Activated naive CD4-positive, alpha-beta T cell (primary cell): Measurements from ENCODE around the gene PTPRM.

ENCODE experiments used
- DNase-seq, 4 experiments: peaks; one replicate each; lab custom pipeline; 2025; lab: John Stamatoyannopoulos, UW

Gene PTPRM

DNA sequence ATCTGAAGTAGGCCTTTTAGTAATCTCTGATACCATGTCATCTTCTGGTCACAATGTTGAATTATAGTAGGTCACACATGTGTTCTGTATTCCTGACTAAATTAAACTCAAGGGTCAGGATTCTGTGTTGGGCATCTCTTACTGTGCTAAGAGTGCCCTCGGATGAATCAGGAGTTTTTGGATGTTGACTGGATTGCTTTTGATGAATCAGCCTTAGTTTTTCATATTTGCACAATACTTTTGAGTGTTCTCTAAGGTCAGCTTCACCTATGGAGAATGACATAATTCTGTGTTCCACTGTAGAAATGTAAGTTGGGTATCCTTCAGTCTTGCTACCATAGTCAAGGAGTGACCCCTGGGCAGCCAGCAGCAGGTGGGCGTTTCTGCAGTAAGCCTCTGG lies 190.1 kb downstream of the PTPRM start:
- no peak for DNase-seq

DNA sequence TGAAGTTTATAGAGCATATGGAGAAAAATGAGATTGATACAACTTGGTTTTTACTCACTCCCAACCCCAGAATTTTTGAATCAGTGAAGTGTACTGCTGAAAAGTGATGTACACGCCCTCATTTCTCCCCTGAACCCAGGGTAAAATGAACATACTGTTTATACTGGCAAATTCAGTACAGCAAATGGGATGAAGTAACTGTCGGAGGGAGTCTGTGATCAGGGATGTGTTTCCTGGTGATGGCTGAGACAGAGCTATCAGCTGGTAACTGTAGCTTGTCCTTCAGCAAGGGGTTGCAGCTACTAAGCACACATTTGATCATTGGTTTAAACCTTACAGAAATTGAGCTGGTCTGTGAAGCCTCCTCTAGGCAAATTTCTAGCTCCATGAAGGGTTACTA lies 191.6 kb downstream of the PTPRM start:
- no peak for DNase-seq

DNA sequence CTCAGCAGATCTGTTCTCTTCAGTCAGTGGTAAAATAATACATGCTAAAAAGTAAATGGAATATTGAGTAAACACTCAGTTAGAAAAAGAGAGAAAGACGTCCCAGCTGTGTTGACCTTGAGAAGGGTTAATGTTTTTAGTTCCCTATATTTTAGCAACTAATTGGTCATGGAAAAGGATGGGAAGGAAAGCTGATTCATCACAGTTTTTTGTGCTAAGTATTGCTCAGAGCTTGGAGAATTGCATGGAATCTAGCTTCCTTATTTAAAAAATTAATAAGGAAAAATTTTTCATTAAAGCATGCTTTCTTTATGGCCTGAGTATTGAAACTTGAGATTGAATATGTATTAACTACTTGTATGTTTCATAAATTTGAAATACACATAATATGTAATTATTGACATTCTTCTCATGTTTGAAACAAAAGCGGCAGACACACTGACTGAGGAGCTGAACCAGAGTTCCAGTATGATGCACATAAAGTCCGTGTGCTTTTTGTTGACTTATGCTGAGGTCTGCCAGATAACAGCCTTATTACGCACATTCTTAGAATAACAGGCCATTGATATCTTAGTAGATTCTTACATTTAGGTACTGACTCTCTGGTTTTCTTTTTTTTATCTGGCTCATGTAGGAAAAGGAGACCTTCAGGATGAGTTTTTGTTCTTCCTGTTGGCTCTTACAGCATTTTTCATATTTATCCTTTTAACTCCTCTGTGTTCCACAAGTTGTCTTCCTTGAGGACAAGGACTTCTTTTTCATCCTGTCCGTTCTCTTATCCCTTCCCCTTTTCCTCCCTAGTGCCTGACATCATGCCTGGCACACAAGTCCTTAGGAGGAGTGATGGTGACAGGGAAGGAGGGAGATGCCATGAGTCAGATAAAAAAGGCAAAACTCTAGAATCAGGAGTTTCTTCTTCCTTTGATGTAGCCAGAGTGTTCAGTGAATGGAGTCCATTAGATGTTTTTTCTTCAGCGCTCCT lies 194.1 kb downstream of the PTPRM start:
- no peak for DNase-seq

DNA sequence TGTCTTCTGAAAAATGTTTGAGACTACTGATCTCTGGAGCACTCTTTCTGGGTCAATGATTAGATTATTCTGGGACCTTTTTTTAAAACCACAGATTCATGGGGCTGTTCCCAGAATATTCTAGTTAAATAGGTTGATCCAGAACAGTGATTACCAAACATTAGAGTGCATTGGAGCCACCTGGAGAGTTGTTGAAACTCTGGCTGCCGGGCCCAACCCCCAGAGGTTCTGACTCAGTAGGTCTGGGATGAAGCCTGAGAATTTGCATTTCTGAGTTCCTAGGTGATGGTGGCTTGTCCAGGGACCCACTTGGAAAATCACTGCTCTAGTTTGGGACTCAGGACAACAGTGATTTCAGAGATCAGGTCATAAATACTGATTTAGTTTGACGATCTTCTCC lies 197.3 kb downstream of the PTPRM start:
- DNase-seq, result no peak

DNA sequence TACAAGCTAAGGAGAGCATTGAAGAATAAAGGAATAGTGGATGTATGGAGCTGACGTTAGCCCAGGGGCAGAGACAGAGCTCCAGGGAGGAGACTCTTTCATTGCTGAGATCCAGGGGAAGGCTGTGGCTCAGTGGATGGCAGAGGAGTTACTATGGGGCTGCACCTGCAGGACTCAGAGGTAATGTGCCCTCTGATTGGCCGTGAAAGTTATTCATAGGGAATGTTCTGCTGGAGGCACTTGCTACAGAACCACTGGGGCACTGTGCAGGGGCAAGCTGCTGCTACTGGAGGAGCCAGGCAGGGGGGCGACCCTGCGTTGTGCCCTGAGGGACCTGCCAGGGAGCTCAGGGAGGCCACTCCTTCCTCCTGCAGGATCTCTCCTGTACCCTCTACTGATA lies 199.2 kb downstream of the PTPRM start:
- no peak for DNase-seq

DNA sequence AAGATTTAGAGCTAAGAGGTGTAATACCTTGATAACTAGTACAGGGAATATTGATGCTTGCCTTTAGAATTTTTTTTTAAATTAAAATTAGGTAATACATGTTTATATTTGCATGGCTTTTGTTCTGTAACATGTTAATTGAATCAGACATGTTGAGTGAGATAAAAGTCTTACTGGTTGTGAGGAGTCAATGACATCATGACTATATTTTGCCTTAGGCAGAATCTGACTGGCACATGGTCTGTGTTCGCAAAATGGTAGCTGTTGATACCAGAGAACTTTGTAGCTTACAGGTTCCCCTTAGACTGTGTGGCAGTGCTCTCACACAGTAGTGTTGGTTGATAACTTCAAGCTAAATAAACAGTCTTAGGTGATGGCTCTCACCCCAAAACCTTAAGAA lies 199.7 kb downstream of the PTPRM start:
- DNase-seq, result no peak

DNA sequence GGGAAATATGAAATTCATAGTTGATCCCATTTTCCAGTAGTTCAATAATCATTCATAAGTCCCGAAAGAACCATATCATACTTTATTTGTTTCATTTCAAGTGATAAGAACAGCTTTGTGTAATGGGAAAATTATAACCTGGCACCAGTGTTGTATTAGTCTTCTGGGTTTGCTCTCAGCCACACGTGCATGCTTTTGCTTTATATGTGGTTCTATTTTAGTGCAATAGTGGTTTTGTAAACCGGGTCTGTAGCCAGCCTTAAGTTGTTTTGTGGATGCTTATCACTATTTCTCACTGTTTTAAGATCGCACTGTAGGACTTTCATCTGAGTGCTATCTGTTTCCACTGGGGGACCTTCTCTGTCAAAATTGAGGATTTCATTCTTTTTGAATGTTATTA lies 203.8 kb downstream of the PTPRM start:
- no peak for DNase-seq

DNA sequence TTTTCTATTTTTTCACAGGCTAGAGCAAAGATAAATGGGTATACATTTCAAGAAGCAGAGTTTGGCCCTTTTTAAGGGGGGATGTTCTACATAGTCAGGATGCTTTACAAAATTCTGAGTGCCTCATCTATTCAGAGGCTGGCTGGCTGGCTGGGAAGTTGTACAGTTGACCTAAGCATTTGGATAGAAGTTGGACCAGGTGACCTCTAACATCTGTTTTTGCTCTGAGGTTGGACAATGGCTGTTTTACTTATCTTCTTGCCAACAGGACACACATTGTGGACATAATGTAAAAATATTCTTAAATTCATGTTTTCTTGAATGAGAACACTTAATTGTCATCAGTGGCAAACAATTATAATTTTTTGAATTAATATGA lies 205.4 kb downstream of the PTPRM start:
- no peak for DNase-seq

DNA sequence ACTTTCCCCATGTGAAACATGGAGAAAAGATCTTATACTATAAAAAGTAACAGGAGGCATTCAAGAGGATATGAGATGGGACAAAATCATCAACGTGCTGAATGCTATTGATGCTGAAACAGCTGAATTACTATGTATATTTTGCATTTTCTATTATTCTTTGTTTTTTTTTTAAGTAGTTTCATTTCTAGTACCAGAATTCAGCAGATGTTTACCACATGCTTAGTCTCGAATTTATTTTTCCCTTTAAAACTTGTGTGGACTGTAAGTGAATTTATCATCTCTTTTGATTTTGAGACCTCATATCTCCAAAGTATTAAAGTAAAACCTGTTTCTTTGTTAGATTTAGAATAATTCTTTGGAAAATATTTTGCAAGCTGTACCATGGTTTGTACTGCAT lies 205.8 kb downstream of the PTPRM start:
- DNase-seq, result no peak

DNA sequence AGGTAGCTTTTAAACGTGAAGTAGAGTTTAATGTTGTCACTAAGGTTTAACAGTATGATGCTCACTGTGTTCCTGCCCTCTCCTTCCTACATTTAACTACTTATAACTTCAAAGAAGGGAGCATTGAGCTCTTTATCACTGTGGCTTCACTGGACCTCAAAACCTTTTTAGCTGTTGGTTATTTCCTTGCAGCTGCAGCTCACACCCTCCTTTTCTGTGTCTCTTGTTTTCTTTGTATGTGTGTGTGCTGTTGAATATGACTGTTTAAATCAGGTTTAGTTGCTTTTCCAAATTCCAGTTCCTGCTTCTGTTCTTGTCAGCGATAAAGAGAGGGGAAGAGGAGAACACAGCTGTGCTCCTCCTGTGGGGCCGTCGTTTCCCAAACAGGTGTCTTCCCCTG lies 208.0 kb downstream of the PTPRM start:
- no peak for DNase-seq

DNA sequence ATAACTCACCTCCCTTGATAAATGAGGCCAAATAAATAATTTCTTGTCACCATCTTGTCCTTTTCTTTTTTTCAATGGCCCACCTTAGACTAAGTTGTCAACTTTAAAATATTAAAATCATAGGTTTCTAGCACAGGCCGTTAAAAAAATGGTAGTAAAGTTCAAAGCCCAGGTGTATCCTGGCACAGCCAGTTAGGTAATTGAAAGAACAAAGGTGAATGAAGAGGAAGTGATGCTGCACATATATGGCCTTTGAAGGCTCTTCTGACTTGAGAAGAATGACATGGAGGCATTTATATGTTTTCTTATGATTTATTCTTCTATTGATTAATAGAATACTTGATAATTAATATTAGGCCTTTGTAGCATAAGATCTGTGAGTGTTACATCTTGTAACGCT lies 208.7 kb downstream of the PTPRM start:
- no peak for DNase-seq

DNA sequence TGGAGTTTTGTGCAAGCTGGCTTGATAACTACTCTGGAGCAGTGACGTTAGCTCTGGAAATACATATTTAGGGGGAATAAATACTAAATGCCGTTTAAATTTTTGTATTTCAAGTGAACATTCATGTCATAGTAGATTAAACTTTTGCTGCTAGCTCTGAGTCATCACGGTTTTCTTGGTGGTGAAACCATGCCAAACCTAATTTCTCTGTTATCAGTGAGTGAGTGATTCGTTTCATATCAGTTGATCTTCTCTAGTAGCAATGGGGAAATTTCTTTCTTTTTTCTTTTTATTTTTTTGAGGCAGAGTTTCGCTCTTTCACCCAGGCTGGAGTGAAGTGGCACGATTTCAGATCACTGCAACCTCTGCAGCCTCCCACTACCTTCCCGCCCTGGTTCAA lies 211.1 kb downstream of the PTPRM start:
- no peak for DNase-seq

DNA sequence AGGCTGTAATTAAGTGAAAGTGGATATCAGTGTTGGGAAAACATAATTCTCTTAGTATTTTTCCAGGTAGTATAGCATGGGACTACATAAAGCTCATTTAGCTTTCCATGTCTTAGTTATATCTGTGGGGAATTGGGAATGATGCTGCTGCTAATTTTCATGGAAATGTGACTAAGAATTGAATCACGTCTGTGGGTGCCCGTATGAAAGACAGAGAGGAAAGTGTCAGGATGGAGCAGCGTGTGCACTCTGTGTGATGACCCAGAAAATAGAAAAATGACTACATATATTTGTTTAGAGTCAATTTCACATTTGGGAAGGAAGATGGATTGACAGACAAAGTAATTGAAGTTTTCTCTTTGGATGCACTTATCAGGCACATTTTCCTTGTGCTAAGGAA lies 212.1 kb downstream of the PTPRM start:
- no peak for DNase-seq

DNA sequence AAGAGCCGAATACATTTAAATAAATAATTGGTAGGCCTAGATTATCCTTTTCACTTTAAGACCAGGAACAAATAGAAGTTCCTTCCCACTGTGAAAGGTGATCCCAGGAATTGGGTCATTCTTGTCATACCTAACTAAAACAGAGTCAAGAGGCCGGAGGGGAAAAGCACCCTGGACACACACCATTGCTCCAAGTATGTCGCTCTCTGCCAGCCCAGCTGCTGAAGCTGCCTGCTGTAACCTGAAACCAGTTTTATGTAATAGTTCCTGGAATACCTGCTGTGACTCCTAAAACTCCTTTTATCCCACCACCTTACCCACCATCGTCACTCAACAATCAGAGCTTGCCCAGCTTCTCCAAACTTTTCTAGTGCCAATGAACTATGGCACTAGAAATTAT lies 217.1 kb downstream of the PTPRM start:
- no peak for DNase-seq

DNA sequence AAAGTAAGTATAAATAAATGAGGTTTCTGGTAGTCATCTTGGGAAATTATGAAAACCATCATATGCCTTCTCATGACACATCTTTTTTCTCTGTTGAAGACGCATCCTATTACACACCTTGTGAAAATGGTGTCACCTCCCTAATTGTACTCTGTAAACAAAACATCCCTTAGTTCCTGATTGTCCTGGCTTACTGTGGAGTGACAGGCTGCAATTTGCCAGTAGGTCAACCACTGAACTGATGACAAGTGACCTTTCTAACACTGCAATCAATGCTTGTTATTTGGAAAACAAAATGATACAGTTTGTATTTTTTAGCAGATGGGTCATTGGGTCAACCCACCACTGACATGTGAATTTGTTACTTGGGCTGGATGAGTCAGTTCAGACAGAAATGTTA lies 219.5 kb downstream of the PTPRM start:
- DNase-seq, result no peak

DNA sequence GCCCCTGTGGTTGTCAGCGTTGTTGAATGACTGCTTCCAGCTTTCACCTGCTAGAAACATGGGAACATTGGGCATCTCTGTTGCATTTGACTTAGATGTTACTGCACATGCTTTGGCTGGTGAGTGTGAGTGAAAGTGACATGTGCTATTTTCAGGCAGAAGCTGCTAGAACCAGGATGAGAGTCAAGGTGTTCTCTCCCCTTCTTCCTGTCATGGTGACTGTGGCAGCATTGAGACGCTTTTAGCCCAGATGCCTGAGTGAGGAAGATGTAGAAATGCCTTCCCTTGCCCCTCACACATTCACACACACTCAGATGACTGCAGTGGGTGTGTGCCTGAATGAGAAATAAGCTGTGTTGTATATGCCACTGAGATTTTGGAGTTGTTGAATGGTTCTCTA lies 220.2 kb downstream of the PTPRM start:
- no peak for DNase-seq

DNA sequence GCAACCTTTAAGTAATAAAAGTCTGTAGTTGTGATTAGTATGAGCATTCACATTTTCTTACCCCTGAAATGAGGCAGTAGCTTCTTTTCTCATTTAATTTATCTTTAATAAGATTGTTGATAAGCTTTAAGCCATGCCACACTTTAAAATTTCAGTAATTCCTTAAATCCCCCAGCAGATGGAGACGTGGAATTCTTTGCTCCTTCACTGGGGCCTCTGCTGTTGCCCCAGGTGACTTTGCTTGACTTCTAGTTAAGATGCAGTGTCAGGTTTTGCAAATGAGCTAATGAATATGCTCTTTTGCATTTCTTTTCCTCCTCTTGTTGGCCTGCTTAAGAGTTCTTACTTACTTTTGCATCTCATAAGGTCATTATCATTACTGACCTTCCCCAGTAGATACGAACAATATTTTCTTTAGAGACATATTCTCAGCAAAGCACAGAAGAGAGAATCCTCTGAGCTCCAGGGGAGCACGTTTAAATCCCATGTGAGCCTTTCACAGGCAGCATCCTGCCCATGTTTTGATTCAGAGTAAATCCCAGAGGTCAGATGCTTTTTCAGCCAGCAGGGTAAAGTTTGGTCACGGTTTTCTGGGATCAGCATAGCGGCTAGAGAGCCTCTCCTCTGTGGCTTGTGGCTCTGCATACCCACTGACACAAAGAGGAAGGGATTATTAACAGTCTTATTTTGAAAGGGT lies 222.9 kb downstream of the PTPRM start:
- no peak for DNase-seq

DNA sequence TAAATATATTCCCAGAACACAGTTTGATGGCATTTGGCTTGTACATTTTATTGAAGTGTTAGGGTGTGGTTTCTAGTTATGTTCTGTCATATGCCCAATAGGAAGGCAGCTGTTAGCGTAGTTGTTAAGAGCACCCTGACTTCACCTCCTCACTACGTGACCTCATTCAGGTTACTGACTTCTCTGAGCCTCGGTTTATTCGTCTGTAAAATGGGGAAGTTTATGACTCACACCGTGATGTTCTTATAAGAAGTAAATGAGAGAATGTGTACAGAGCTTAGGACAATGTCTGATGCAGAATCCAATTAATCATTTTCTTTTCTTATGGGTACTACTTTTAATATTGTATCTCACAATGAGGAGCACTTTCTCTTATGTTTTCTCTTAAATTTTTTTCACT lies 226.0 kb downstream of the PTPRM start:
- DNase-seq, result no peak

DNA sequence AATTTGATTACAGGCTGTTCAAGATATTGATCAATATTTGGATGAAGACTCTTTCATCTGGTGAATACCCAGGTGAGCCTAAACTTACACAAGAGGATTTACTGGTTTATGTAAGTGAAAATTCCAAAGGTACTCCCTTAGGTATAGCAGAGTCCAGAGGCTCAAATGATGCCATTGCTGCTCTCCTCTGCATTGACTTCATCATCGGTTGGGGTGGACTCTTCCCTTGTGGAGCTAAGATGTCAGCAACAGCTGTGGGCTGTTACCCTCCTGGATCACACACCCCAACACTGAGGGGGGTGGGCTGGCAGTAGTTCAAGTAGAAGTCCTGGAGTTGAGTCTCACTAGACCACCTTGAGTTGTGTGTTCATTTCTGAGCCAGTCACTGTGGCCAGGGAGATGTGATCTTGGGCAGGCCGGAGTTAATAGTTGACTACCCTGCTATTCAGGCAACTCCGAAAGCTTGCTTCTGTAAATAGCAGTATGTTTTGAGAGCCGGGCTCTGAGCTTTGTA lies 236.9 kb downstream of the PTPRM start:
- no peak for DNase-seq

DNA sequence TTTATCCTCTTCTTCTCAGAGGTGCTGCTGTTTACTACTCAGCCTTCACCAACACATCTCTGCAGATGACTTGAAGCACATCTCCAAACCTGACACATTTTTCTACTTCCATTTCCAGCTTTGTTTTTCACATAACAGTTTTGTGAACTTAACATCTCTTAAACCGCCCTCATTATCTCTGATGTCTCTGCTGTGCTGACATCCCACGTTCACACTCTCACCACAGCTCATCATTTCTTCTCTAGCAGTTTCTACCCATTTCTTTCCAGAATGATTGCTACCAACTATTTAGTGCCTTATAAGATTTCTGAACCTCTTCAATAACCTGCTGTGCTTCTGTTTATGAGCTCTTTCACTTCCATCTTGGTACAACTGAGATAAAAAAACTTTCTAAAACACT lies 238.0 kb downstream of the PTPRM start:
- DNase-seq, result no peak

DNA sequence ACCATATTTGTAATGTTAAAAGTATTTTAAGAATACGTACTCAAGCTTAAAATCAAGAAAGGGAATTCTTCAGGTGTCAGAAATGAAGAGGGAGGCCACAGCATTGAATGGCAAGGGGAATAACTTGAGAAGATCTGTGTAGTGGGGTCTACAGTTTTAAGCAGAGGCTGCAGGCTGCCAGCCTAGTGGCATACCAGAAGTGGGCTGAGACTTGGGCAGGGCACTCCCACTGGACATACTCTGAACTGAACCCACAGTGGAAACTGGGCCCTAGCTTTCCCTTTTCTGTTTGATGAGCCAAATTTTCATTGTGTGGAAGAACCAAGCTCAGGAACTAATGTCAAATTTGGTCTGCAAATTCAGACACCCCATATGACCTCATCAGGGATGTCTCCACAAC lies 238.8 kb downstream of the PTPRM start:
- DNase-seq, result no peak

DNA sequence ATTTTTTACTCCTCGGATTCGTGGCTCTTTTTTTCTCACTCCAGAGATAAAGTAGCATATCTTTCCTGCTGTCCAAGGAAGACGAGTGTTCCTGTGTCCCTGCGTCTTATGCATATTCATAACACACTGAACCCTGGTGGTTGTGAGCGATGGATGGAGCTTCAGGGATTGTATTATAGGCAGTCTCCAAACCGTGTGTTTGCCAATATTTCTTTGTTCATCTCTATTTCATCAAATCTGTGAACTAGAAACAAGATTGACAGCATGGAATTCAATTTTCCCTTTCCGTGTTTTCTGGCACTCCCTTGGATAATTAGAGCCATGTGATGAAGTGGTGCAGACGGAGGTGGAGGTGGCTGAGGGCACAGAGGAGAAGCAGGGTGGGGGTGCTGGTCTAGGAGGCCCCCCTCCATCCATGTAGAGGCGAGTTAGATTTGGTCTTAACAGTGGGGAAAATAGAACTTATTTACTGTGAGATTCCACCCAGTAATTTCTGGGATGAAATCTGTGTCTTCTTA lies 240.9 kb downstream of the PTPRM start:
- no peak for DNase-seq

DNA sequence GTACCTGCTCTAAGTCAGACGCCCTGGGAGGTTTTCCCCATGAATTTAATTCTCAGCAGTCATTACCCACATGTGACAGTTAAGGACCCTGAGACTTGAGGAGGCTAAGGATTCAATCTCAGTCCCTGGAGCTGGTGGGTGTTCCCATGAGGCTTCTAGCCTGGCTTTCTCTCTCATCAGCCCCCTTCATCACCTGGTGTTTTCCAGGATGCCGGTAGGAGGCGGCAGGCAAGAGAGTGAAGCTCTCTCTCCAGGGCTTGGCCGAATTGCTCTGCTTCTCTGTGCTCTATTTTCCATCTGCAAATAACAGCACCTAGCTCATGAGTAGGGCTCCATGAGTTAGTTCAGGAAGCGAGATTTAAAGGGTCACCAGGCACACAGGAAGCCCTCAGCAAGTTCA lies 241.9 kb downstream of the PTPRM start:
- DNase-seq, result no peak
